Fibroblast of villous mesenchyme (primary cell): ENCODE results near the gene GABRQ. TPM values are rescaled to one million over a fixed set of nuclear protein-coding genes. Genes with fewer than 3 reads are reported as not detected.
"Not testable (repeated sequence)": the region's sequence is repeated elsewhere in the genome, so short reads cannot be mapped to it uniquely, and the experiment has no call there.

Source experiments
- DNase-seq: peaks from one replicate; pipeline ENCODE4 v3.0.0-alpha.2; 2010; ENCODE audit warnings: low read depth
- H3K4me3 ChIP-seq: 2 replicates; pipeline ENCODE4 v1.5.1; 2011; ENCODE audit warnings: low read depth, mild to moderate bottlenecking, low read length
- total RNA-seq: library from RNA; depleted of rRNA; stranded (reverse); fragments of >200 nt; gene quantifications from 2 replicates; pipeline ENCODE4 v1.2.3, GENCODE V29; 2012
- TF ChIP-seq, protein P1 (sequence below): IDR thresholded peaks from 2 replicates; pipeline ENCODE4 v1.5.1; 2012; ENCODE audit warnings: low read depth, mild to moderate bottlenecking, low read length; ENCODE audit not compliant: insufficient read depth

The GABRQ gene
- total RNA-seq, 1 donor, result under 0.01 TPM

DNA sequence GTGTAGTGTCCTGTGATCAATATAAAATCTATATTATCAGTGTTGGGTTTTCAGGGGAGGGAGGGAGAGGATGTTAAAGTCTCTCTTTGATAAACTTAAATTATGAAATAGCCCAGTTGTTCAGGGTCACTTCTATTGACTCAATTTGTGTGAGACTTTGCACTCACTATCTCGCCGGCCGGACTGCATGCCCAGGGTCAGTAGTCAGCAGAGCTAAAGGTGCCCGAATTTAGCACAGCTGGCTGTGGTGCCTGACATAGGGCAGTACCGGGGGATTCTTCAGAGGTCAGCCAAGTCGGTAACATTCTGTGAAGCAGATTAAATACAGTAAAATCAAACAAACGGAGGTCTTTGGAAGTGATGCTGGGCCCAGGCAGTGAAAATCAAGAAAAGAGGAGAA, 19.2 kb downstream of the GABRQ start:
- no peak overlapping the region for H3K4me3 ChIP-seq
- TF ChIP-seq, protein P1, sequence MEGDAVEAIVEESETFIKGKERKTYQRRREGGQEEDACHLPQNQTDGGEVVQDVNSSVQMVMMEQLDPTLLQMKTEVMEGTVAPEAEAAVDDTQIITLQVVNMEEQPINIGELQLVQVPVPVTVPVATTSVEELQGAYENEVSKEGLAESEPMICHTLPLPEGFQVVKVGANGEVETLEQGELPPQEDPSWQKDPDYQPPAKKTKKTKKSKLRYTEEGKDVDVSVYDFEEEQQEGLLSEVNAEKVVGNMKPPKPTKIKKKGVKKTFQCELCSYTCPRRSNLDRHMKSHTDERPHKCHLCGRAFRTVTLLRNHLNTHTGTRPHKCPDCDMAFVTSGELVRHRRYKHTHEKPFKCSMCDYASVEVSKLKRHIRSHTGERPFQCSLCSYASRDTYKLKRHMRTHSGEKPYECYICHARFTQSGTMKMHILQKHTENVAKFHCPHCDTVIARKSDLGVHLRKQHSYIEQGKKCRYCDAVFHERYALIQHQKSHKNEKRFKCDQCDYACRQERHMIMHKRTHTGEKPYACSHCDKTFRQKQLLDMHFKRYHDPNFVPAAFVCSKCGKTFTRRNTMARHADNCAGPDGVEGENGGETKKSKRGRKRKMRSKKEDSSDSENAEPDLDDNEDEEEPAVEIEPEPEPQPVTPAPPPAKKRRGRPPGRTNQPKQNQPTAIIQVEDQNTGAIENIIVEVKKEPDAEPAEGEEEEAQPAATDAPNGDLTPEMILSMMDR, result no peak
- DNase-seq, result no peak

DNA sequence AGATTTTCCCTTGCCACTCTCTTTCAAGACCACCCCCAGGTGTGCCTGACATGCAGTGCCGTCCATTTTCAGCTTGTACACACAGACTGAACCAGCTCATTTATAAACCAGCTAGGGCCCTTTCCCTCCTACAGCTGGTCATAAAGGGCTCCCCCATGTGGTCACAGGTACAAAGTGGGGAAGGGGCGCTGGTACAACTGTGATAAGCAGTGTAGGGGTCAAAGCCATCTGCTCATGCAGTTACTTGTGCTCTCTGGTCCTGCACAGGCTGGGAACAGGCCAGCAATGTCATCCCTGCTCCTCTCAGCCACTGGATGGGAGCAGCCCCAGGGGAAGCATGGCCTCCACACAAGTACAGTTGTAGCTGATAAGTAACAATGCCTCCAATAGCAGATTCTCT, 20.6 kb downstream of the GABRQ start:
- TF ChIP-seq, protein P1, result no peak
- no peak overlapping the region for H3K4me3 ChIP-seq
- DNase-seq, result no peak

DNA sequence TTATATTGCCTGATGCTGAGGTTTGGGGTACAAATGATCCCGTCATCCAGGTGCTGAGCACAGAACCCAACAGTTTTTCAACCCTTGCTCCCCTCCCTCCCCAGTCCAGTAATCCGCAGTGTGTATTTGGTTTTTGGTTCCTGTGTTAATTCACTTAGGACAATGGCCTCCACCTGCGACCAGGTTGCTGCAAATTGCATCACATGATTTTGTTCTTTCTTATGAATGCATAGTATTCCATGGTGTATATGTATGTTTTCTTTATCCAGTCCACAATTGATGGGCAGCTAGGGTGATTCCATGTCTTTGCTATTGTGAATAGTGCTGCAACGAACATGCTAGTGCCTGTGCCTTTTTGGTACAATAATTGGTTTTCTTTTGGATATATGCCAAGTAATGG, 25.4 kb downstream of the GABRQ start:
- DNase-seq, result no peak
- H3K4me3 ChIP-seq, result no peak overlapping the region
- TF ChIP-seq, protein P1, result no peak

DNA sequence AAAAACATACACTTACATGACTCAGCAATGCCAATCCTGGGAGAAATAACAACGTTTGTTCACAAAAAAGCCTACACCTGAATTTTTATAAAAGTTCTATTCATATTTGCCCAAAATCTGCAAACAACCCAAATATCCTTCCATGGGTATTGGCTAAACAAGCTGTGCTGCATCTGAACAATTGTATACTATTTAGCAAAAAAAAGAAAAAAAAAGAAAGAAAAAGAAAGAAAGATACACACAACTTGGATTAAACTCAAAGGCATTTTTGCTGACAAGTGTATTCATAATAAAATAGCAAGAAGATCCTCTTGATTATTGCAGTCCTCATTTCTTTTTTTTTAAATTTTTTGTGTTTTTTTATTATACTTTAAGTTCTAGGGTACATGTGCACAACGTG, 36.4 kb downstream of the GABRQ start:
- H3K4me3 ChIP-seq, result no peak overlapping the region

DNA sequence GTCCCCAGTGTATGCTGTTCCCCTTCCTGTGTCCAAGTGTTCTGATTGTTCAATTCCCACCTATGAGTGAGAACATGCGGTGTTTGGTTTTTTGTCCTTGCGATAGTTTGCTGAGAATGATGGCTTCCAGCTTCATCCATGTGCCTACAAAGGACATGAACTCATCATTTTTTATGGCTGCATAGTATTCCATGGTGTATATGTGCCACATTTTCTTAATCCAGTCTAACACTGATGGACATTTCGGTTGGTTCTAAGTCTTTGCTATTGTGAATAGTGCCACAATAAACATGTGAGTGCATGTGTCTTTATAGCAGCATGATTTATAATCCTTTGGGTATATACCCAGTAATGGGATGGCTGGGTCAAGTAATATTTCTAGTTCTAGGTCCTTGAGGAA, 37.0 kb downstream of the GABRQ start:
- H3K4me3 ChIP-seq, DNase-seq: not testable (repeated sequence)

More for the DNA sequence above, 36.4 kb downstream of the GABRQ start:
- no peak for DNase-seq
- TF ChIP-seq, protein P1, result no peak

DNA sequence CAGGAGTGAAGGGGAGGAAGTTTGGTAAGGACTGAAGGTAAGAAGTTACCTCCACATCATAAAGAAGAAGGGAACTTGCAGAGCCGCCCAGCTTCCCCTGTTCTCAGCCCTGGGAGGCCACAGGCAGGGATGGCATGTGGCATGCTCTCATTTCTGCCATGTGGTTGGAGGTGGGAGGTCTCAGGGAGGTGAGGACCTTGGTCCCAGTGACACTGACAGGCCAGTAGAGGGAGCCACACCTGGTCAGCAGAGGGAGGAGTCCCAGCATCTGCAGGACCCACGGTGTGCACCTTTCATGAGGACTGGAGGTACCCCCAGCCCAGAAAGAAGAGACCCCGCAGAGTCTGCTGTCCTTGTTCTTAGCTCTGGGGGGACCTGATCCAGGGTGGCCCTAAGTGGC, 43.3 kb downstream of the GABRQ start:
- H3K4me3 ChIP-seq, DNase-seq: not testable (repeated sequence)

DNA sequence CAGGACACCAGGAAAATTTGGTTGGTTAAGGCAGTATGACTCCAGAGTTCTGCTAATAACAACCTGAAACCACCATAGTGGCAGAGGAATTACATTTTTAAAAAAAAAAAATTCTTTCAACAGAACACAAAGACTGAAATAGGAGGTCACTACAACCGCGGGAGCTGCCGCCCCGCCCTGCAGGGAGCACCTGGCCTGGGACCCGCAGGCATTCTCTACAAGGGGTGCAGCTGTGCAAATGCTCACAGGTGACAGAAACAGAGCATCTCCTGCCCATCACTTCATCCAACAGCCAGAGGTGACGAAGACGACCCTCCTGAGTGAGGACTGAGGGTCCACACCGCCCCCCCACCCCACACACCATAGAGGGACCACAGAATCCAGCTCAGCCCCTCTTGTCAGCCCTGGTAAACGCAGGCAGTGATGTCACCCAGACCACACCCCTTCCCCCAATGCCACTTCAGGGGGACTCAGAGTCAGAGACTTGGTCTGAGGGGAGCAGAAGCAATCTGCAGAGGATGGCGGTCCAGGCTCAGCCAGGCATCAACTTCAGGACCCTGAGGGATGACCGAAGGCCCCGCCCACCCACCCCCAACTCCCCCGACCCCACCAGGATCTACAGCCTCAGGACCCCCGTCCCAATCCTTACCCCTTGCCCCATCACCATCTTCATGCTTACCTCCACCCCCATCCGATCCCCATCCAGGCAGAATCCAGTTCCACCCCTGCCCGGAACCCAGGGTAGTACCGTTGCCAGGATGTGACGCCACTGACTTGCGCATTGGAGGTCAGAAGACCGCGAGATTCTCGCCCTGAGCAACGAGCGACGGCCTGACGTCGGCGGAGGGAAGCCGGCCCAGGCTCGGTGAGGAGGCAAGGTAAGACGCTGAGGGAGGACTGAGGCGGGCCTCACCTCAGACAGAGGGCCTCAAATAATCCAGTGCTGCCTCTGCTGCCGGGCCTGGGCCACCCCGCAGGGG, 60.5 kb downstream of the GABRQ start, which contains the start of gene MAGEA3:
TSS of gene MAGEA3 (plus strand) at position 843 of the 980 bp plus-strand sequence. CDS start 2,039 bp downstream, outside the sequence.
- not testable (repeated sequence) for DNase-seq, H3K4me3 ChIP-seq

DNA sequence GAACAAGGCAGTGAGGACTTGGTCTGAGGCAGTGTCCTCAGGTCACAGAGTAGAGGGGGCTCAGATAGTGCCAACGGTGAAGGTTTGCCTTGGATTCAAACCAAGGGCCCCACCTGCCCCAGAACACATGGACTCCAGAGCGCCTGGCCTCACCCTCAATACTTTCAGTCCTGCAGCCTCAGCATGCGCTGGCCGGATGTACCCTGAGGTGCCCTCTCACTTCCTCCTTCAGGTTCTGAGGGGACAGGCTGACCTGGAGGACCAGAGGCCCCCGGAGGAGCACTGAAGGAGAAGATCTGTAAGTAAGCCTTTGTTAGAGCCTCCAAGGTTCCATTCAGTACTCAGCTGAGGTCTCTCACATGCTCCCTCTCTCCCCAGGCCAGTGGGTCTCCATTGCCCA, 62.7 kb downstream of the GABRQ start:
- DNase-seq, H3K4me3 ChIP-seq: not testable (repeated sequence)

DNA sequence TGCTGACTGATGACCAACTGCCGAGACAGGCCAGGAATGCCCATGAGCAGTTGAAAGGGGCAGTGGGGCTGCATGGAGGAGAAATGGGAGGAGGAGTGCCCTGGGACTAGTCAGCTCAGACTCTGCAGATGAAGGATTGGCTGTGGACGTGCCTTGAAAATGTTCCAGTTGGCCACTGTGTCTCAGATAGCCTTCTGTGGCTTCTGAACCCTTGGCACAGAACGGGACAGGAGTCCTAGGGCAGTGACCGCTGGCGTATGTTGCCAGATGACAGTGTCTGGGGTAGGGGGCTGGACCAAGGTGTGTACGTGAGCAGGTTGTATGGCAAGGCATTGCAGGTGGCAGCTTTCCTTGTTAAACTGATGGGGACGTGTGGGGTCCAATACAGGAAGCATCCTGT, 68.8 kb downstream of the GABRQ start:
- not testable (repeated sequence) for DNase-seq, H3K4me3 ChIP-seq

Other genes starting within 250 kb of the GABRQ start
- not detected in 2 replicates for gene GABRA3, start 186.6 kb upstream of the GABRQ start, total RNA-seq
- not detected in 2 replicates for gene MAGEA3, start 60.9 kb downstream of the GABRQ start, total RNA-seq
- gene CSAG2, start 71.4 kb downstream of the GABRQ start, total RNA-seq, result not detected in 2 replicates
- not detected in 2 replicates for gene MAGEA2B, start 76.7 kb downstream of the GABRQ start, total RNA-seq
- gene CSAG1, start 95.8 kb downstream of the GABRQ start, total RNA-seq, result not detected in 2 replicates
- gene MAGEA12, start 95.9 kb downstream of the GABRQ start, total RNA-seq, result not detected in 2 replicates
- not detected in 2 replicates for gene MAGEA2, start 115.9 kb downstream of the GABRQ start, total RNA-seq
- gene CSAG3, start 121.3 kb downstream of the GABRQ start, total RNA-seq, result not detected in 2 replicates
- not detected in 2 replicates for gene MAGEA6, start 131.8 kb downstream of the GABRQ start, total RNA-seq
- 39.9 and 46.2 TPM in 2 replicates for gene CETN2, start 192.9 kb downstream of the GABRQ start, total RNA-seq
- gene NSDHL, start 193.2 kb downstream of the GABRQ start, total RNA-seq, result 23.8 and 28.5 TPM in 2 replicates